Mucosa of descending colon (tissue), 3 donors: ENCODE measurements around the gene DHX9. TPM values are rescaled to one million over a fixed set of nuclear protein-coding genes. Genes with fewer than 3 reads are reported as not detected.

ENCODE experiments used
- ATAC-seq: fragments of 200-7000 bp; cut with Tn5 transposase; one replicate; pipeline ENCODE4 v1.9.1; 2020; ENCODE audit warnings: mild to moderate bottlenecking, moderate library complexity
- DNase-seq, 3 donors: peaks; one replicate each; pipeline ENCODE4 v3.0.0-alpha.2; 2020
- H3K36me3 ChIP-seq: fragments of 200-600 bp; one replicate; pipeline ENCODE4 v1.8.0; 2021; ENCODE audit warnings: low read depth, mild to moderate bottlenecking
- H3K4me1 ChIP-seq: fragments of 200-600 bp; one replicate; pipeline ENCODE4 v1.8.0; 2021; ENCODE audit warnings: low read depth, mild to moderate bottlenecking
- H3K4me3 ChIP-seq: fragments of 200-600 bp; one replicate; pipeline ENCODE4 v1.8.0; 2021; ENCODE audit warnings: mild to moderate bottlenecking
- H3K9me3 ChIP-seq: fragments of 200-600 bp; one replicate; pipeline ENCODE4 v1.8.0; 2021; ENCODE audit warnings: mild to moderate bottlenecking
- intact Hi-C, 2 donors: fragments of 100-400 bp; cut with DNase I in 1 of 2; cut with micrococcal nuclease in 1 of 2; formaldehyde crosslinking; loops; one replicate each; pipeline versions ENCODE4 v1.11.0 to v1.11.1; 2022; cut with DNase I, micrococcal nuclease
- total RNA-seq, 3 donors: library from RNA; stranded (reverse); fragmentation: NEBNext Ultra II Directional in 2 of 3; extraction: Animal tissue kit (Norgen Biotek cat#: 25700) in 2 of 3; gene quantifications; one replicate each; pipeline versions ENCODE4 v1.2.1 to v1.2.4, GENCODE V29; 2021 to 2023
- TF ChIP-seq, protein P1 (sequence below): fragments of 200-600 bp; IDR thresholded peaks from one replicate; pipeline ENCODE4 v1.8.0; 2022; ENCODE audit warnings: antibody characterized with exemption, mild to moderate bottlenecking
- donor health status: DM: no; HTN: no; CAD: no; lungs with moderate emphysema.
- donor health status: DM: no; HTN: no; CAD: no.
- donor health status: DM: no; HTN: yes; CAD: no.

The DHX9 gene
- total RNA-seq, 3 donors from 2014 or later = 88.8 to 112 (median 101) TPM

DNA sequence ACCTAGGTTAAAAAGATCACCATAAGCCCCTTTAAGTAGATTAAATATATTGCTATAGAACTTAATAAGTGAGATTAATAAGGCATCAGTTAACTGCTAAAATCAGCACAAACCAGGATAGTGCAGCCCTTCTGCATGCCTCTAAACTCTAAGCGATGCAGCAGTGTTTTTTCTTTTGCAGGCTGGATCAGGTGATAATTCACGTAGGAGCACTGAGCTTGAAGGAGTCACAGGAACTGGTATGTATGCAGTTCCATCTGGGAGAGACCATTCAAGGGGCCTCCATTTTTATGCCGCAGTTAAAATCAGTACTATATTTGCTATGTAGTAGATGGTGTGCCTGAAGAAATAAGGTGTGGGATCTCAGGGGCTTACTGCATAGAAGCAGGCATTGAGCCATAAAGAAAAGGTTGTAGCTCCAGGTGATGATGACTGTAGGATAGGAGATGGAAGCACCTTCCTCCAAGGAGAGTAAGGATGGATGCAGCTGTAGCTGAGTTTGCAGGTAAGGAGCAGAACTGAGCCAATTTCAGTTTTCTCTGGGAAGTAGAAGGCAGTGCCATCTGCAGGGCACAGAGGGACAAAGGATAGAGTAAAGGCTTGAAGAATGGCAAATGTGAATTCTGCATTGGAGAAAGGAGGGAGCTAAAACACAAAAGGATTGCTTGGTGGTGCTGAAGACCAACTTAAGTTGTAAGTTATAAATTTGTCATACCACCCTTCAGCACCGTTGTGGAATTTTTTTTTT is 27.0 kb upstream of the DHX9 start:
- DNase-seq = no peak
- Histone ChIP-seq H3K36me3 (no peaks in the 10 kb centered on the region), H3K4me1 (no peaks in the 10 kb centered on the region), H3K4me3 (no peak overlapping the region), H3K9me3 (no peaks in the 10 kb centered on the region)
- TF ChIP-seq, protein P1, sequence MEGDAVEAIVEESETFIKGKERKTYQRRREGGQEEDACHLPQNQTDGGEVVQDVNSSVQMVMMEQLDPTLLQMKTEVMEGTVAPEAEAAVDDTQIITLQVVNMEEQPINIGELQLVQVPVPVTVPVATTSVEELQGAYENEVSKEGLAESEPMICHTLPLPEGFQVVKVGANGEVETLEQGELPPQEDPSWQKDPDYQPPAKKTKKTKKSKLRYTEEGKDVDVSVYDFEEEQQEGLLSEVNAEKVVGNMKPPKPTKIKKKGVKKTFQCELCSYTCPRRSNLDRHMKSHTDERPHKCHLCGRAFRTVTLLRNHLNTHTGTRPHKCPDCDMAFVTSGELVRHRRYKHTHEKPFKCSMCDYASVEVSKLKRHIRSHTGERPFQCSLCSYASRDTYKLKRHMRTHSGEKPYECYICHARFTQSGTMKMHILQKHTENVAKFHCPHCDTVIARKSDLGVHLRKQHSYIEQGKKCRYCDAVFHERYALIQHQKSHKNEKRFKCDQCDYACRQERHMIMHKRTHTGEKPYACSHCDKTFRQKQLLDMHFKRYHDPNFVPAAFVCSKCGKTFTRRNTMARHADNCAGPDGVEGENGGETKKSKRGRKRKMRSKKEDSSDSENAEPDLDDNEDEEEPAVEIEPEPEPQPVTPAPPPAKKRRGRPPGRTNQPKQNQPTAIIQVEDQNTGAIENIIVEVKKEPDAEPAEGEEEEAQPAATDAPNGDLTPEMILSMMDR = no peak
- no peak for ATAC-seq
- intact Hi-C loops = no loop called here

DNA sequence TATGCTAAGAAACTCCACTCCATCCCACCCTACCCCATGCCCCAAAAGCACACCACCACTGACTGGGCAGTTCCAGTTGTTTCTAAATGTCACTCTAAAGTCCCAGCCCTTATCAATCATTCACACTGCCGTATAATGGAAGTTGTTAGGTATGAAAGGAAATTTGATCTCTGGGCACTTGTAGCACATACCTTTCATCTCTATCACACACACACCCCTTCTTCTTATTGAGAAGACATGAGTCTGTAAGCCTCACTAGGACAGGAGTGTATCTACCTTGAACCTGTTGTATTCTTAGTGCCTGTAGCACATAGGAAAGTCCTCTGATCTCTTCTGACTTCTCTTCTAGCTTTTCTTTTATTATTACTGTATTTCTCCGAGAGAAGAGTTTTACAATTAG is 22.3 kb upstream of the DHX9 start:
- H3K9me3 ChIP-seq = no peaks in the 10 kb centered on the region
- no peaks in the 10 kb centered on the region for H3K36me3 ChIP-seq
- ATAC-seq = no peak
- no peak overlapping the region for H3K4me3 ChIP-seq
- intact Hi-C loops = no loop called here
- no peak for DNase-seq
- TF ChIP-seq, protein P1 = no peak
- no peaks in the 10 kb centered on the region for H3K4me1 ChIP-seq

DNA sequence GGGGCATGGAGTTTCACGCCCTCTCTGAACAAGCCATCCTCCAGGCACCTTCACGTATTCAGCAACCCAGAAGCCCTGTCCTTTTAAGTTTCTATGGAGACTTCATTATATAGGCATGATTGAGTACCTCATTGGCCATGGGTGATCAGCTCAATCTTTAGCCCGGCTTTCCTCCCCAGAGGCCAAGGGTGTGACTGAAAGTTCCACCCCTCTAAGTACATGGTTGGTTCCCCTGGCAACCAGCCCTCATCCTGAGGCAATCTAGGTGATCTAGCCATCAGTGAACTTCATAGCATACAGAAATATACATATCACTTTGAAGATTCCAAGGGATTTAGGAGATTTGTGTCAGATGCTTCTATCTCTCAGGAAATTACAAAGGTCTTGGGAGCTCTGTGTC is 21.3 kb upstream of the DHX9 start:
- intact Hi-C loops = no loop called here
- DNase-seq = no peak
- TF ChIP-seq, protein P1 = no peak
- no peak overlapping the region for H3K4me3 ChIP-seq
- no peak for ATAC-seq
- no peaks in the 10 kb centered on the region for H3K4me1 ChIP-seq
- no peaks in the 10 kb centered on the region for H3K9me3 ChIP-seq
- no peaks in the 10 kb centered on the region for H3K36me3 ChIP-seq

DNA sequence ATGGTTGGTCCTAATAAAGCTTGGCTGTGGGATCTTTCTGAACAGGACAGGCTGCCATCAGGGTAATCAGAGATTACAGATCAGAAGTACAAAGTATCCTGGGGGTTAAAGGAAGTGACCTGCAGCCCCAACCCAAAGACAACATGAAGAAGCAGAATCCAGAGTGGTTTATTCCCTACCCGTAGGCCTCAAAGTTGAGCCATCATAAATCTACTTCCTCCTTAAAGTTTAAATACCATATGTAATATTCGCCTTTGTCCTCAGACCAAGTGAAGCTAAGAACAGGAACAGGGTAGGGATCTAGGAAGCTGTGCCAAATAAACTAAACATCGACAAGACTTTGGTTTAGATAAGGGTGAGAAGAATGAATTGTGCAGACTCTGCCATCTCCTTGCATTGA is 15.9 kb upstream of the DHX9 start:
- no peak for DNase-seq
- intact Hi-C loops = no loop called here
- Histone ChIP-seq H3K9me3 (no peaks in the 10 kb centered on the region), H3K4me3 (no peak overlapping the region), H3K36me3 (no peaks in the 10 kb centered on the region), H3K4me1 (no peaks in the 10 kb centered on the region)
- ATAC-seq = no peak
- TF ChIP-seq, protein P1 = no peak

DNA sequence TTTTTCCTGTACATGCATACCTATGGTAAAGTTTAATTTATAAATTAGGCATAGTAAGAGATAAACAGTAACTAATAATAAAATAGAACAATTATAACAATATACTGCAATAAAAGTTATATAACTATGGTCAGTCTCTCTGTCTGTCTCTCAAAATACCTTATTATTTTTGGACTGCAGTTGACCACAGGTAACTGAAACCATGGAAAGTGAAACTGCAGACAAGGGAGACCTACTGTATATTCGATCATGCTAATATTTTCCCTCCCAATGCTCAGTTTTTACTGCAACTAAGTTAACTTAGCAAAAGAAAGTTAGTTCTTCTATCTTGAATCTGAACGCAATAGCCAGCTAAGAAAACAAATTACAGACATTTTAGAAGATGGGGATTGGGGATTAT is 12.3 kb upstream of the DHX9 start:
- intact Hi-C loops = no loop called here
- DNase-seq (no peak), ATAC-seq (no peak)
- no peaks in the 10 kb centered on the region for H3K4me1 ChIP-seq
- no peaks in the 10 kb centered on the region for H3K36me3 ChIP-seq
- H3K4me3 ChIP-seq = no peak overlapping the region
- TF ChIP-seq, protein P1 = no peak
- no peaks in the 10 kb centered on the region for H3K9me3 ChIP-seq
